K562 (cell line): ENCODE measurements around the gene ELMO1. TPM values are rescaled to one million over a fixed set of nuclear protein-coding genes. Genes with fewer than 3 reads are reported as not detected.

Source experiments
- ATAC-seq: fragments of 200-7000 bp; cut with Tn5 transposase; 3 replicates; pipeline ENCODE4 v1.9.1; 2020; ENCODE audit warnings: moderate library complexity
- BruUV-seq: library from RNA; stranded (reverse); fragments of 400-500 nt; replicated peaks from 2 replicates; lab custom pipeline; 2021; lab: Mats Ljungman, UMichigan
- CTCF ChIA-PET: fragments of 300-600 bp; formaldehyde crosslinking; extraction: SDS; loops from one replicate; lab custom pipeline; 2021; ENCODE audit warnings: low intra/inter-chr PET ratio; lab: Yijun Ruan, JAX
- POLR2A ChIA-PET: fragments of 300-600, 350-650 bp; sonication (Branson Sonifier 250); formaldehyde crosslinking; extraction: SDS; loops from one replicate; lab custom pipeline; 2021; ENCODE audit warnings: antibody characterized with exemption, inconsistent platforms; lab: Yijun Ruan, JAX
- DNase-seq, 4 experiments: peaks; one replicate each; pipeline versions ENCODE4 v3.0.0 to v3.0.0-alpha.2; 2011 to 2018; ENCODE audit warnings: low spot score in 3 of 4, mixed read lengths in 3 of 4; ENCODE audit errors: extremely low read depth in 1 of 4
- FAIRE-seq: peaks from 2 replicates; lab custom pipeline; 2011; peaks lifted over from hg19 to GRCh38; lab: Jason Lieb, UNC
- H2AFZ ChIP-seq: 2 replicates; pipeline ENCODE4 v1.6.0; 2011; ENCODE audit warnings: low read depth, low read length, control low read depth, inconsistent platforms
- H3K27ac ChIP-seq: fragments of 200-600 bp; 3 replicates; pipeline ENCODE4 v1.8.0; 2011; ENCODE audit warnings: low read depth, mild to moderate bottlenecking, control low read depth, inconsistent platforms, low read length, moderate library complexity, mixed read lengths; ENCODE audit errors: extremely low read depth
- H3K27me3 ChIP-seq, 2 experiments: fragments of 300-600 bp in 1 of 2; 2 replicates in 1 of 2; 3 replicates in 1 of 2; pipeline versions ENCODE4 v1.6.0 to v1.8.0; 2011; ENCODE audit warnings: inconsistent platforms in 2 of 2, low read length in 2 of 2, mild to moderate bottlenecking in 1 of 2, mixed read lengths in 1 of 2, moderate library complexity in 1 of 2; ENCODE audit not compliant: control insufficient read depth in 2 of 2, insufficient read depth in 2 of 2
- H3K36me3 ChIP-seq: fragments of 300-600 bp; 3 replicates; pipeline ENCODE4 v1.8.0; 2011; ENCODE audit warnings: mild to moderate bottlenecking, low read length, inconsistent platforms; ENCODE audit not compliant: control insufficient read depth, insufficient read depth
- H3K4me1 ChIP-seq, 2 experiments: fragments of 200-600 bp in 1 of 2; replicated peaks in 1 of 2; 2 replicates in 1 of 2; 3 replicates in 1 of 2; pipeline versions ENCODE4 v1.5.1 to v1.8.0; 2011; ENCODE audit warnings: inconsistent platforms in 2 of 2, low read length in 2 of 2, mild to moderate bottlenecking in 1 of 2, mixed read lengths in 1 of 2, moderate library complexity in 1 of 2; ENCODE audit not compliant: control insufficient read depth in 2 of 2, insufficient read depth in 2 of 2
- H3K4me2 ChIP-seq: 2 replicates; pipeline ENCODE4 v1.6.1; 2011; ENCODE audit warnings: low read length, control low read depth, inconsistent platforms, mixed read lengths; ENCODE audit not compliant: insufficient read depth
- H3K4me3 ChIP-seq: fragments of 200-600 bp; sonication (generic), shearing (Covaris generic); 2 replicates; pipeline ENCODE4 v1.5.1; 2016; ENCODE audit warnings: control low read depth, inconsistent platforms
- H3K79me2 ChIP-seq: fragments of 200-600 bp; 3 replicates; pipeline ENCODE4 v1.8.0; 2011; ENCODE audit warnings: low read length, inconsistent platforms; ENCODE audit not compliant: control insufficient read depth, insufficient read depth
- H3K9ac ChIP-seq, 2 experiments: 2 replicates each; pipeline versions ENCODE4 v1.6.0 to v1.6.1; 2011; ENCODE audit warnings: low read depth in 2 of 2, low read length in 2 of 2, control low read depth in 1 of 2, inconsistent platforms in 1 of 2, mild to moderate bottlenecking in 1 of 2, mixed read lengths in 1 of 2; ENCODE audit not compliant: insufficient read depth in 1 of 2
- H3K9me1 ChIP-seq: one replicate; pipeline ENCODE4 v1.6.0; 2011; ENCODE audit warnings: inconsistent platforms, mild to moderate bottlenecking, low read length, moderate library complexity; ENCODE audit not compliant: control insufficient read depth, insufficient read depth
- H3K9me3 ChIP-seq: replicated peaks from 2 replicates; pipeline ENCODE4 v1.5.1; 2011; ENCODE audit warnings: low read depth, low read length, inconsistent platforms; ENCODE audit not compliant: control insufficient read depth, insufficient read depth
- H4K20me1 ChIP-seq: replicated peaks from 2 replicates; pipeline ENCODE4 v1.6.1; 2011; ENCODE audit warnings: low read length, inconsistent platforms, mixed read lengths; ENCODE audit not compliant: control insufficient read depth, insufficient read depth
- CHD2 ChIP-seq: IDR thresholded peaks from 2 replicates; pipeline ENCODE4 v1.6.1; 2011; ENCODE audit warnings: low read depth, low read length
- HDGF ChIP-seq: fragments of 450-650 bp; IDR thresholded peaks from 2 replicates; pipeline ENCODE4 v1.6.1; 2016
- KDM1A ChIP-seq, 2 experiments: fragments of 450-650 bp; IDR thresholded peaks; 2 replicates each; pipeline ENCODE4 v1.6.1; 2016; ENCODE audit warnings: mild to moderate bottlenecking in 2 of 2
- MED1 ChIP-seq: sonication (generic); formaldehyde crosslinking; IDR thresholded peaks from 2 replicates; pipeline ENCODE4 v1.8.1; 2023; ENCODE audit warnings: missing genetic modification reagents, borderline replicate concordance
- POLR3A ChIP-seq: IDR thresholded peaks from 2 replicates; pipeline ENCODE4 v1.6.1; 2011; ENCODE audit warnings: borderline replicate concordance, mild to moderate bottlenecking, moderate library complexity; ENCODE audit not compliant: insufficient read length, insufficient read depth; ENCODE audit errors: extremely low read depth
- SOX6 ChIP-seq: fragments of 450-650 bp; IDR thresholded peaks from 2 replicates; pipeline ENCODE4 v1.6.1; 2014; ENCODE audit warnings: mild to moderate bottlenecking
- SPI1 ChIP-seq: IDR thresholded peaks from 2 replicates; pipeline ENCODE4 v1.6.1; 2011; ENCODE audit warnings: low read depth, low read length, control low read depth, borderline replicate concordance
- TBP ChIP-seq: optimal IDR thresholded peaks from 2 replicates; pipeline ENCODE3; 2011; ENCODE audit warnings: low read depth, low read length, improper control_type of control experiment
- ZNF24 ChIP-seq: fragments of 450-650 bp; IDR thresholded peaks from 2 replicates; pipeline ENCODE4 v1.6.1; 2016
- ZNF507 ChIP-seq: conservative IDR thresholded peaks from 2 replicates; pipeline ENCODE4 v1.6.1; 2017; ENCODE audit warnings: missing genetic modification characterization, missing compliant biosample characterization
- WGBS: fragments of 100-300 bp; shearing (Covaris generic); methylation state at CpG from one replicate; pipeline ENCODE4 v1.1.6; 2016; ENCODE audit warnings: low coverage, mixed read lengths; ENCODE audit not compliant: insufficient coverage; ENCODE audit errors: missing lambda C conversion rate; 5-methylcytosine and 5-hydroxymethylcytosine counted together
- in situ Hi-C: fragments of 300-500 bp; cut with MboI; formaldehyde crosslinking; loops from 4 replicates; pipeline ENCODE4 v1.15.0; 2018; ENCODE audit warnings: inconsistent platforms, mixed read lengths
- intact Hi-C: fragments of 100-400 bp; cut with micrococcal nuclease; formaldehyde crosslinking; loops from 2 replicates; pipeline ENCODE4 v1.14.2; 2022
- polyA plus RNA-seq, 8 experiments: library from polyadenylated mRNA; depleted of rRNA in 4 of 8; stranded (reverse) in 5 of 8; unstranded in 3 of 8; fragments of >200 nt; fragmentation: Nextera tagmentation in 2 of 8; fragmentation: Illumina TruSeq in 1 of 8; extraction: Ambion mirVana in 2 of 8; extraction: Trizol in 1 of 8; gene quantifications; 2 replicates each; pipeline versions ENCODE4 v1.2.1 to v1.2.3, GENCODE V29; 2011 to 2014; ENCODE audit warnings: inconsistent platforms in 1 of 8, missing spikeins in 1 of 8
- total RNA-seq, 7 experiments: library from RNA; depleted of rRNA in 6 of 7; stranded (reverse); fragments of >200 nt in 6 of 7; fragmentation: Illumina TruSeq in 2 of 7; extraction: Trizol in 2 of 7; gene quantifications; 2 replicates each; pipeline versions ENCODE4 v1.2.1 to v1.2.3, GENCODE V29; 2011 to 2021; ENCODE audit warnings: low replicate concordance in 1 of 7

The ELMO1 gene
- total and polyA plus RNA-seq, 9 of the 15 experiments (the other 6 are each of a cell fraction or from before 2014, with no cell fraction given), result 0.36 to 7.2 (median 3.6) TPM

- no peak for TF ChIP-seq HDGF
Observed at GRCh38 chr7:37430640-37431039, 18.0 kb downstream of the ELMO1 start (continued).

- Histone ChIP-seq H3K4me1 (no peaks in the 10 kb centered on the region), H2AFZ (no peak overlapping the region), H3K9me3 (no peaks in the 10 kb centered on the region), H3K36me3 (no peaks in the 10 kb centered on the region)
- DNase-seq, result no peak
- POLR2A ChIA-PET, result interaction anchor here (0.6 kb wide), 2 partner anchors 47 to 153 kb away, joined by 3 read pairs; no protein-coding TSS in a partner anchor
- no TSS peak for BruUV-seq
- intact Hi-C loops, result no loop called here
- TF ChIP-seq POLR3A, result no peak
- TF ChIP-seq, all 486 proteins: peak for 0
- no peaks in the 10 kb centered on the region for H3K79me2 ChIP-seq
- H4K20me1 ChIP-seq, result no peaks in the 10 kb centered on the region
- no peaks in the 10 kb centered on the region for H3K9me1 ChIP-seq
- ATAC-seq (no peak), FAIRE-seq (no peak)
- no peak overlapping the region for H3K4me2 ChIP-seq
- no peak overlapping the region for H3K9ac ChIP-seq
- CTCF ChIA-PET, result no interaction called here
- 0% methylated on average over 8 of the region's 8 CpGs for WGBS
- no peak overlapping the region for H3K27ac ChIP-seq
- no peak overlapping the region for H3K4me3 ChIP-seq
- peaks cover 3 to 6% of the 10 kb centered on the region in 2 experiments; a peak in 1 of 5 replicates for H3K27me3 ChIP-seq
- in situ Hi-C loops, result no loop called here
Observed at GRCh38 chr7:37430171-37430570, 18.5 kb downstream of the ELMO1 start.

- TF ChIP-seq ZNF24 (no peak), KDM1A (IDR thresholded peaks at IDR 0.05) (no peak), TBP (no peak), CHD2 (no peak), ZNF507 (tag) (no peak), SPI1 (no peak), SOX6 (no peak), MED1 (CRISPR knock-in tag) (no peak)
- TF ChIP-seq, all 486 proteins: peak for 0
- ChIA-PET CTCF (no interaction called here), POLR2A (no interaction called here)
- no peak overlapping the region for H3K4me2 ChIP-seq
- H3K9me1 ChIP-seq, result no peaks in the 10 kb centered on the region
- DNase-seq, result no peak
- no peak for FAIRE-seq
- intact Hi-C loops (no loop called here), in situ Hi-C loops (no loop called here)
- H3K79me2 ChIP-seq, result no peaks in the 10 kb centered on the region
- H4K20me1 ChIP-seq, result no peaks in the 10 kb centered on the region
- no TSS peak for BruUV-seq
- no peak overlapping the region for H2AFZ ChIP-seq
- no peaks in the 10 kb centered on the region for H3K36me3 ChIP-seq
- H3K27me3 ChIP-seq, result peaks cover 3 to 6% of the 10 kb centered on the region in 2 experiments; a peak in 1 of 5 replicates
- H3K4me1 ChIP-seq, result no peaks in the 10 kb centered on the region
- H3K27ac ChIP-seq, result no peak overlapping the region
- no peak overlapping the region for H3K9ac ChIP-seq
- ATAC-seq, result no peak
- H3K4me3 ChIP-seq, result no peak overlapping the region
- H3K9me3 ChIP-seq, result no peaks in the 10 kb centered on the region
Observed at GRCh38 chr7:37429435-37429791, 19.3 kb downstream of the ELMO1 start.
